NT2/D1 (cell line): ENCODE results near the gene KIF3A.

Experiments used
- YY1 ChIP-seq: IDR thresholded peaks from 2 replicates; pipeline ENCODE4 v1.6.1; 2011; ENCODE audit not compliant: insufficient read length, insufficient read depth
- ZNF274 ChIP-seq: IDR thresholded peaks from 2 replicates; pipeline ENCODE4 v1.6.1; 2011; ENCODE audit warnings: mild to moderate bottlenecking, low read depth, low read length

GRCh38 chr5:132684922-132685720 lies 52.2 kb downstream of the KIF3A start:
- TF ChIP-seq YY1 (no peak), ZNF274 (no peak)
